Panc1 (cell line): ENCODE data around the gene SLC44A1. TPM values are rescaled to one million over a fixed set of nuclear protein-coding genes. Genes with fewer than 3 reads are reported as not detected.

Experiments used
- ATAC-seq: fragments of 200-7000 bp; cut with Tn5 transposase; 2 replicates; pipeline ENCODE4 v1.9.1; 2020; ENCODE audit warnings: mild to moderate bottlenecking, moderate library complexity
- BruUV-seq: library from RNA; stranded (reverse); fragments of 400-500 nt; replicated peaks from 2 replicates; lab custom pipeline; 2021; lab: Mats Ljungman, UMichigan
- CTCF ChIA-PET: fragments of 300-600 bp; sonication (Branson Sonifier 250); formaldehyde crosslinking; loops from one replicate; lab custom pipeline; 2022; ENCODE audit warnings: antibody characterized with exemption; lab: Charles Lee
- POLR2A ChIA-PET: fragments of 300-600 bp; sonication (Branson Sonifier 250); formaldehyde crosslinking; loops from one replicate; lab custom pipeline; 2022; ENCODE audit warnings: antibody characterized with exemption; lab: Charles Lee
- DNase-seq: peaks from one replicate; pipeline ENCODE4 v3.0.0-alpha.2; 2010; ENCODE audit warnings: low read depth, low spot score
- H3K27ac ChIP-seq: 2 replicates; pipeline ENCODE4 v1.5.1; 2011; ENCODE audit warnings: mild to moderate bottlenecking, low read length, inconsistent platforms
- H3K27me3 ChIP-seq: fragments of 200-500 bp; sonication (Bioruptor generic); 2 replicates; pipeline ENCODE4 v1.6.0; 2014; ENCODE audit warnings: low read length, inconsistent platforms; ENCODE audit not compliant: control insufficient read depth, insufficient read depth
- H3K36me3 ChIP-seq: fragments of 200-500 bp; sonication (Bioruptor generic); 2 replicates; pipeline ENCODE4 v1.5.1; 2014; ENCODE audit warnings: inconsistent platforms, mild to moderate bottlenecking, low read length, moderate library complexity; ENCODE audit not compliant: control insufficient read depth, insufficient read depth
- H3K4me1 ChIP-seq: 2 replicates; pipeline ENCODE4 v1.5.1; 2011; ENCODE audit warnings: inconsistent platforms, mild to moderate bottlenecking, low read length, moderate library complexity; ENCODE audit not compliant: control insufficient read depth, insufficient read depth
- H3K4me3 ChIP-seq, 2 experiments: 2 replicates each; pipeline ENCODE4 v1.5.1; 2011 to 2012; ENCODE audit warnings: low read depth in 2 of 2, low read length in 2 of 2, mild to moderate bottlenecking in 2 of 2, inconsistent platforms in 1 of 2, moderate library complexity in 1 of 2
- H3K9me3 ChIP-seq: fragments of 200-500 bp; sonication (Bioruptor generic); 2 replicates; pipeline ENCODE4 v1.5.1; 2014; ENCODE audit warnings: low read depth, mild to moderate bottlenecking, inconsistent platforms, low read length, moderate library complexity; ENCODE audit not compliant: control insufficient read depth, insufficient read depth
- POLR2AphosphoS5 ChIP-seq: IDR thresholded peaks from 2 replicates; pipeline ENCODE4 v1.6.1; 2012; ENCODE audit warnings: mild to moderate bottlenecking, low read depth, low read length, moderate library complexity
- SIN3A ChIP-seq: IDR thresholded peaks from 2 replicates; pipeline ENCODE4 v1.6.1; 2012; ENCODE audit warnings: low read depth, mild to moderate bottlenecking, low read length, moderate library complexity, borderline replicate concordance; ENCODE audit not compliant: insufficient read depth
- TCF7L2 ChIP-seq: IDR thresholded peaks from 2 replicates; pipeline ENCODE4 v1.6.1; 2011; ENCODE audit warnings: mild to moderate bottlenecking, low read depth, low read length, inconsistent platforms
- in situ Hi-C: cut with HindIII; loops from 2 replicates; pipeline ENCODE4 v1.10.0; 2016; ENCODE audit warnings: low sequenced_read_pairs, low pct_unique_long_range_greater_than_20kb
- intact Hi-C: fragments of 100-400 bp; cut with micrococcal nuclease; formaldehyde crosslinking; loops from one replicate; pipeline ENCODE4 v1.10.0; 2022; ENCODE audit not compliant: unreplicated experiment
- total RNA-seq: library from RNA; stranded (reverse); gene quantifications from one replicate; pipeline ENCODE4 v1.2.1, GENCODE V29; 2021; ENCODE audit not compliant: unreplicated experiment
- TF ChIP-seq, protein P1 (sequence below): fragments of 450-650 bp; IDR thresholded peaks from 2 replicates; pipeline ENCODE4 v1.5.1; 2017; ENCODE audit warnings: mild to moderate bottlenecking
- TF ChIP-seq, protein P2 (sequence below), 2 experiments: IDR thresholded peaks; 2 replicates each; pipeline ENCODE4 v1.6.1; 2011 to 2012; ENCODE audit warnings: low read depth in 2 of 2, control low read depth in 1 of 2, low read length in 1 of 2, mild to moderate bottlenecking in 1 of 2, moderate library complexity in 1 of 2; ENCODE audit not compliant: insufficient read depth in 1 of 2

SLC44A1 gene
- total RNA-seq, 1 experiment from 2014 or later: 8.7 TPM

DNA sequence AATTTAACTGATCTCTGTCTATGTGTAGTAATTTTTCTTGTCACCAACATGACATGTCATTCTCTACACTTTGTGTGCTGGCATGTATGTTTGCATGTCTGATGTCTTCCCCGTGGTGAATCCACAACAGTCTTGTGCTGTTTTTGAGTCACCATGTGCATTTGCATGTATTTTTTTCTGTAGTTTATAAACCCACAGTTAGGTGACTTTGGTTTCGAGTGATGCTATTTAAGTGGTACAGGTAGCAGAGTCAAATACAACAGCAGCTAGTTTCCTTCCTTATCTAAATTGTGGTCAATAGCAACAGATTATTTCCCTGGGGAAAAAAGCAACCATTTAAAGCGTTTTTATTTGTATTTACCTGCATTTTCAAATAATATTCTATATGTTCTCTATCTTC lies 113.5 kb downstream of the SLC44A1 start:
- TF ChIP-seq SIN3A (no peak), TCF7L2 (no peak), POLR2AphosphoS5 (no peak)
- TF ChIP-seq, protein P1, sequence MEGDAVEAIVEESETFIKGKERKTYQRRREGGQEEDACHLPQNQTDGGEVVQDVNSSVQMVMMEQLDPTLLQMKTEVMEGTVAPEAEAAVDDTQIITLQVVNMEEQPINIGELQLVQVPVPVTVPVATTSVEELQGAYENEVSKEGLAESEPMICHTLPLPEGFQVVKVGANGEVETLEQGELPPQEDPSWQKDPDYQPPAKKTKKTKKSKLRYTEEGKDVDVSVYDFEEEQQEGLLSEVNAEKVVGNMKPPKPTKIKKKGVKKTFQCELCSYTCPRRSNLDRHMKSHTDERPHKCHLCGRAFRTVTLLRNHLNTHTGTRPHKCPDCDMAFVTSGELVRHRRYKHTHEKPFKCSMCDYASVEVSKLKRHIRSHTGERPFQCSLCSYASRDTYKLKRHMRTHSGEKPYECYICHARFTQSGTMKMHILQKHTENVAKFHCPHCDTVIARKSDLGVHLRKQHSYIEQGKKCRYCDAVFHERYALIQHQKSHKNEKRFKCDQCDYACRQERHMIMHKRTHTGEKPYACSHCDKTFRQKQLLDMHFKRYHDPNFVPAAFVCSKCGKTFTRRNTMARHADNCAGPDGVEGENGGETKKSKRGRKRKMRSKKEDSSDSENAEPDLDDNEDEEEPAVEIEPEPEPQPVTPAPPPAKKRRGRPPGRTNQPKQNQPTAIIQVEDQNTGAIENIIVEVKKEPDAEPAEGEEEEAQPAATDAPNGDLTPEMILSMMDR: no peak
- TF ChIP-seq, protein P2, sequence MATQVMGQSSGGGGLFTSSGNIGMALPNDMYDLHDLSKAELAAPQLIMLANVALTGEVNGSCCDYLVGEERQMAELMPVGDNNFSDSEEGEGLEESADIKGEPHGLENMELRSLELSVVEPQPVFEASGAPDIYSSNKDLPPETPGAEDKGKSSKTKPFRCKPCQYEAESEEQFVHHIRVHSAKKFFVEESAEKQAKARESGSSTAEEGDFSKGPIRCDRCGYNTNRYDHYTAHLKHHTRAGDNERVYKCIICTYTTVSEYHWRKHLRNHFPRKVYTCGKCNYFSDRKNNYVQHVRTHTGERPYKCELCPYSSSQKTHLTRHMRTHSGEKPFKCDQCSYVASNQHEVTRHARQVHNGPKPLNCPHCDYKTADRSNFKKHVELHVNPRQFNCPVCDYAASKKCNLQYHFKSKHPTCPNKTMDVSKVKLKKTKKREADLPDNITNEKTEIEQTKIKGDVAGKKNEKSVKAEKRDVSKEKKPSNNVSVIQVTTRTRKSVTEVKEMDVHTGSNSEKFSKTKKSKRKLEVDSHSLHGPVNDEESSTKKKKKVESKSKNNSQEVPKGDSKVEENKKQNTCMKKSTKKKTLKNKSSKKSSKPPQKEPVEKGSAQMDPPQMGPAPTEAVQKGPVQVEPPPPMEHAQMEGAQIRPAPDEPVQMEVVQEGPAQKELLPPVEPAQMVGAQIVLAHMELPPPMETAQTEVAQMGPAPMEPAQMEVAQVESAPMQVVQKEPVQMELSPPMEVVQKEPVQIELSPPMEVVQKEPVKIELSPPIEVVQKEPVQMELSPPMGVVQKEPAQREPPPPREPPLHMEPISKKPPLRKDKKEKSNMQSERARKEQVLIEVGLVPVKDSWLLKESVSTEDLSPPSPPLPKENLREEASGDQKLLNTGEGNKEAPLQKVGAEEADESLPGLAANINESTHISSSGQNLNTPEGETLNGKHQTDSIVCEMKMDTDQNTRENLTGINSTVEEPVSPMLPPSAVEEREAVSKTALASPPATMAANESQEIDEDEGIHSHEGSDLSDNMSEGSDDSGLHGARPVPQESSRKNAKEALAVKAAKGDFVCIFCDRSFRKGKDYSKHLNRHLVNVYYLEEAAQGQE (IDR thresholded peaks at IDR 0.05; ENCODE audit: insufficient read depth in 1 of 2, low read depth in 2 of 2, low read length in 1 of 2): no peak
- Histone ChIP-seq H3K4me3 (no peak overlapping the region), H3K4me1 (no peaks in the 10 kb centered on the region), H3K27ac (no peak overlapping the region), H3K27me3 (no peaks in the 10 kb centered on the region), H3K9me3 (no peaks in the 10 kb centered on the region), H3K36me3 (no peaks in the 10 kb centered on the region)
- ATAC-seq: no peak
- intact Hi-C loops (no loop called here), in situ Hi-C loops (no loop called here)
- no TSS peak for BruUV-seq
- ChIA-PET POLR2A (interaction anchor here (0.5 kb wide), 1 partner anchor 94 kb away, joined by 3 read pairs; no protein-coding TSS in a partner anchor), CTCF (no interaction called here)
- no peak for DNase-seq

DNA sequence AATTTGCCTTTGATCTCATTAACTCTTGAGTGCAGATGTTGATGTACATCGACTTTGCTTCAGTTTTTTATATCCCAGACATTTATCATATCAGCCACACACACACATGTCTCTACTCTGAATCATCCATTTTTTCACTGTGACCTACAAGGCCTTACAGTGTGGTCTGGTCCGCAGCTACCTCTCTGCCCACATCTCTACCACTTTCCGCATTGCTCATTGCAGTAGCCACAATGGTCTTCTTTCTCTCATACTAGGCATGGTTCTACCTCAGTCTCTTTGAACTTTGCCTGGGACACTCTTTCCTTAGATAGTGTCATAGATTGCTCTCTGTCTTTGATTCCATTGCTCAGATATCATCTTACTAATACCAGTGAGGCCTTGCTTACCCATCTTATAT lies 115.4 kb downstream of the SLC44A1 start:
- intact Hi-C loops (no loop called here), in situ Hi-C loops (no loop called here)
- no TSS peak for BruUV-seq
- POLR2A ChIA-PET: no interaction called here
- no peaks in the 10 kb centered on the region for H3K4me1 ChIP-seq
- no peak for TF ChIP-seq TCF7L2
- TF ChIP-seq, protein P1: no peak
- TF ChIP-seq SIN3A: no peak
- TF ChIP-seq, protein P2 (IDR thresholded peaks at IDR 0.05; ENCODE audit: insufficient read depth in 1 of 2, low read depth in 2 of 2, low read length in 1 of 2): no peak
- TF ChIP-seq POLR2AphosphoS5: no peak
- H3K4me3 ChIP-seq: no peak overlapping the region
- H3K36me3 ChIP-seq: no peaks in the 10 kb centered on the region
- no peaks in the 10 kb centered on the region for H3K27me3 ChIP-seq
- no peak overlapping the region for H3K27ac ChIP-seq
- no peaks in the 10 kb centered on the region for H3K9me3 ChIP-seq
- CTCF ChIA-PET: no interaction called here
- ATAC-seq (no peak), DNase-seq (no peak)
